ENCODE measurements around the gene CCR7.

DNA sequence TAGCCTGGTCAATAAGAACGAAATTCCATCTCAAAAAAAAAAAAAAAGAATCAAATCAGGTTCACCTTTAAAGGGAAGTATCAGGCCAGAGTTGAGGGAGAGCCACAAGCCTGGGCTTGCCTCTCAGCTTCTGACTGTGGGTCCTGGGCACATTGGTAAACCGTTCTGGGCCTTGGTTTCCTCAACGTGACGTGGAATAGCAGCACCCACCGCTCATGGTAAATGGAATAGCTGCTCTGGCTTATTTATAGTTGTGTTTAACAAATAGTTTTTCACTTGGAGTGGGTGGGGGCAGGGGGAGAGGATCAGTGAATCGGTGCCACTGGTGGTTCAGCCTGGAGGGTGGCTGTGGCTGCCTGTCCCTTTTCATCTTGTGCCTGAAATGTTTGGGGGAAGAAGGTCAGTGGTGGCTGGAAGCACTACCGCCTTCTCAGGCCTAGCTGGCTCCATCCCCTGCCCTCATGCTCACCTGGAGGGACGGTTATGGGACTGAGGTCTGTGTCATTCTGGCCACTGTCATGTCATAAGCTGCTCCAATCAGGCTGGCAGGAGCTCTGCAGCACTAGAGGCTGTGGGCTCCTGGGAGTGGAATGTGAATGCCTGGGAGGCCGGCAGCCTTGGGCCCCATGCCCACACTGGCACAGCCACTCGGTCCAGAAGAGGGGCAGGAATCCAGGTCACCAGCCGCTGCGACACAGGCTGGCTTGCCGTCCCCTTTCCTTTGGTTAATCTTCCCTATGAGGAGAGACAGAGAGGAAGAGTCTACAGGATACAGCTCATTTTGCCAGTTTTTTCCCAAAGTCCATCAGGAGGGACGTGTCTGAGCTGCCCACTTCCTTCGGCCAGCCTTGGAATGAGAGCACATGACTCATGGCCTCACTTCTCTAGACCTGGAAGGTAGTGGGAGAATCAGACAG is 27.0 kb downstream of the CCR7 start:
- TF ChIP-seq, protein P1, sequence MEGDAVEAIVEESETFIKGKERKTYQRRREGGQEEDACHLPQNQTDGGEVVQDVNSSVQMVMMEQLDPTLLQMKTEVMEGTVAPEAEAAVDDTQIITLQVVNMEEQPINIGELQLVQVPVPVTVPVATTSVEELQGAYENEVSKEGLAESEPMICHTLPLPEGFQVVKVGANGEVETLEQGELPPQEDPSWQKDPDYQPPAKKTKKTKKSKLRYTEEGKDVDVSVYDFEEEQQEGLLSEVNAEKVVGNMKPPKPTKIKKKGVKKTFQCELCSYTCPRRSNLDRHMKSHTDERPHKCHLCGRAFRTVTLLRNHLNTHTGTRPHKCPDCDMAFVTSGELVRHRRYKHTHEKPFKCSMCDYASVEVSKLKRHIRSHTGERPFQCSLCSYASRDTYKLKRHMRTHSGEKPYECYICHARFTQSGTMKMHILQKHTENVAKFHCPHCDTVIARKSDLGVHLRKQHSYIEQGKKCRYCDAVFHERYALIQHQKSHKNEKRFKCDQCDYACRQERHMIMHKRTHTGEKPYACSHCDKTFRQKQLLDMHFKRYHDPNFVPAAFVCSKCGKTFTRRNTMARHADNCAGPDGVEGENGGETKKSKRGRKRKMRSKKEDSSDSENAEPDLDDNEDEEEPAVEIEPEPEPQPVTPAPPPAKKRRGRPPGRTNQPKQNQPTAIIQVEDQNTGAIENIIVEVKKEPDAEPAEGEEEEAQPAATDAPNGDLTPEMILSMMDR (IDR thresholded peaks at IDR 0.05 in 4 of 5, conservative IDR thresholded peaks at IDR 0.05 in 1 of 5) = no peak
- TF ChIP-seq POLR2A (IDR thresholded peaks at IDR 0.05) = no peak

All from gastrocnemius medialis (tissue), 4 donors.